ENCODE measurements around the gene CRB1.

Gene CRB1

DNA sequence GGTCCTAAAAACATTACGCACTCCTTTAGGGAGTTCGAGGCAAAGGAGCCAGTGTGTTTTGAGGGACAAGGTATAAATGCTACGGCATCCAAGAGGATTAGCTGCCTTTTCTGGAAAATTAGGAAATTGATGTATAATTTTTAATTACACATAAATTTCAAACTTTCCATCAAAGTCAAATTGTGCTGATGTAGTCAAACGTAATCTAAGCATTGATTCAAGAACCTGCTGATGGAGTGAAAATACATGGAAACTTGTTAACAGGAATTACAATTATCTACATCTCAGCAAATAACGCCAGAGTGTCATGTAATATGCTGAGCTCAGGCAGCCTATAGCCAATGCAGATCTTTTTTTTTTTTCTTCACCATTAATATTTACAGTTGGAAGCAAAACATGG is 194.5 kb downstream of the CRB1 start:
- CTCF ChIA-PET = no interaction called here
- POLR2A ChIA-PET = no interaction called here
- TF ChIP-seq, protein P1, sequence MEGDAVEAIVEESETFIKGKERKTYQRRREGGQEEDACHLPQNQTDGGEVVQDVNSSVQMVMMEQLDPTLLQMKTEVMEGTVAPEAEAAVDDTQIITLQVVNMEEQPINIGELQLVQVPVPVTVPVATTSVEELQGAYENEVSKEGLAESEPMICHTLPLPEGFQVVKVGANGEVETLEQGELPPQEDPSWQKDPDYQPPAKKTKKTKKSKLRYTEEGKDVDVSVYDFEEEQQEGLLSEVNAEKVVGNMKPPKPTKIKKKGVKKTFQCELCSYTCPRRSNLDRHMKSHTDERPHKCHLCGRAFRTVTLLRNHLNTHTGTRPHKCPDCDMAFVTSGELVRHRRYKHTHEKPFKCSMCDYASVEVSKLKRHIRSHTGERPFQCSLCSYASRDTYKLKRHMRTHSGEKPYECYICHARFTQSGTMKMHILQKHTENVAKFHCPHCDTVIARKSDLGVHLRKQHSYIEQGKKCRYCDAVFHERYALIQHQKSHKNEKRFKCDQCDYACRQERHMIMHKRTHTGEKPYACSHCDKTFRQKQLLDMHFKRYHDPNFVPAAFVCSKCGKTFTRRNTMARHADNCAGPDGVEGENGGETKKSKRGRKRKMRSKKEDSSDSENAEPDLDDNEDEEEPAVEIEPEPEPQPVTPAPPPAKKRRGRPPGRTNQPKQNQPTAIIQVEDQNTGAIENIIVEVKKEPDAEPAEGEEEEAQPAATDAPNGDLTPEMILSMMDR (IDR thresholded peaks at IDR 0.05; ENCODE audit: control extremely low read depth, extremely low read depth, low read depth, missing control alignments) = no peak

DNA sequence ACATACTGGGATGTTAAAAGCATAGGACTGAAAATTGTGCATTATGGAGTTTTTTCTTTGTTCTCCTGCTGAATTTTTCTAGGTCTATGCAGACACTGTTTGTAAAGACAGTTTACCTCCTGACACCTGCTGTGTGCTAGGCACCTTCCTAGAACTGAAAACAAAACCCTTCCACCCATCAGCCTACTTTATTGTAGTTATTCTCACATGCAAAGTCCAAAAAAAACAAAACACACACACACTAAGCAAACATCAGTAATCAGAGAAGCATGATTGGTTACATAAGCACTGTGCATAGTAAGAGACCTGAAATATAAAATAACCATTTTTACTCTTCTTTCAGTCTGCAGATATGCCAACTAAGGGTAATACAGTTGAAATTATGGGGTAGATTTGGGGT is 195.1 kb downstream of the CRB1 start:
- POLR2A ChIA-PET = no interaction called here
- CTCF ChIA-PET = no interaction called here
- no peak for DNase-seq (ENCODE audit: extremely low spot score)
- TF ChIP-seq, protein P1 (IDR thresholded peaks at IDR 0.05; ENCODE audit: control extremely low read depth, extremely low read depth, low read depth, missing control alignments) = no peak

More for the DNA sequence above, 194.5 kb downstream of the CRB1 start:
- DNase-seq (ENCODE audit: extremely low spot score) = no peak

DNA sequence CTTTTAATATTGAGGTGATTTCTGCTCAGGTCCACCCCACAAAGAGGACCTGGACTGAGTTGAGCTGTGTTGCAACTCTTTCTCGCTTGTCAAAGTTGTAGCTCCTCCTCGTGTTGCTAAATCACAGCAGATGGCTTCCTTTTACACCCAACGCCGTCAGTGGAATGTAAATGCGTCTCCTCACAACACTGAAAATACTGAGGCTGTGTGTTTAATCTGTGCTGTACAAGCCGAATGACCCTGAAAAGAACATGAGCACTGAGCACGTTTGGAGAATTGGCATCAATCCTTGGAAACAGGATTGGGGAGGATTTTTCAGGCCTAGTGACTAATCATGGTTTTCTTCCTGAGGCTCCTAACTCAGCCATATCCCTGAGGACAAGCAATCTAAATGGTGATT is 196.0 kb downstream of the CRB1 start:
- ChIA-PET CTCF (no interaction called here), POLR2A (no interaction called here)
- TF ChIP-seq, protein P1 (IDR thresholded peaks at IDR 0.05; ENCODE audit: control extremely low read depth, extremely low read depth, low read depth, missing control alignments) = no peak
- DNase-seq (ENCODE audit: extremely low spot score) = no peak

DNA sequence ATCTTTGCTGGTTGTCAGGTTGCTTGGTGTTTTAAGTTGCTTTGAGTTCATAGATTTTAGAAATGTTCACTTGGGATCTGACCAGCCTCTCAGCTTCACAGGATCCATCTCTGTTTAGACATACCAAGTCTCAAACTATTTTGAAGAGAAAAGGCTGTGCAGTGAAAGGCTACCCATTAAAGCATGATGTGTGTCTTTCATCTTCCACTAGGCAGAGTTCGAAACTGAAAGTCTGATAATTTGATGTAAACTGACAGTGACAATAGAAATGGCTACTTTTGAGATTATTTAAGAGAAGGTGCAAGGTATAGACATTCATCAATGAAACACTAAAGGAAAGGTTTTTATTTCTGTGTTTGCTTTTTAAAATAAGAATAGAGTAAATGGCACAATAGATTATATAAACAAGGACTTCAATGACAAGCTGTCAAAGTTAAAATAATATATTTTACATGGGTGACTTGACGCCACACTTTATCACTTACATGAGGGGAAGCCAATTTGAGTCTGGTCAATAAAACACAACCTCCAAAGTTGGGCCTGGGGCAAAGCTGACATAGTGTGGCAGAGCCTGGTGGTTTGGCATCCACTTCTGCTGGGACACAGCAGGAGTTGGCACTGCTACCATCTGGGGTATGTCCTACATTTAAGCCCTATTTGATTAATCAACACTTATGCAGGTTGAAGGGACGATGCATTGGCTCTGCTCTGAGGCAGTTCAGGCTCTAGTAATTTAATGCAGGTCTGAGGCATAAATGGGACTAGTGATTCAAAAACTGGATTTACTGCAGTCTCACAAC is 197.7 kb downstream of the CRB1 start:
- POLR2A ChIA-PET = no interaction called here
- CTCF ChIA-PET = interaction anchor here (1.8 kb wide), 1 partner anchor 8 kb away, joined by 5 read pairs; no protein-coding TSS in a partner anchor
- TF ChIP-seq, protein P1 (IDR thresholded peaks at IDR 0.05; ENCODE audit: control extremely low read depth, extremely low read depth, low read depth, missing control alignments) = no peak
- DNase-seq (ENCODE audit: extremely low spot score) = no peak

DNA sequence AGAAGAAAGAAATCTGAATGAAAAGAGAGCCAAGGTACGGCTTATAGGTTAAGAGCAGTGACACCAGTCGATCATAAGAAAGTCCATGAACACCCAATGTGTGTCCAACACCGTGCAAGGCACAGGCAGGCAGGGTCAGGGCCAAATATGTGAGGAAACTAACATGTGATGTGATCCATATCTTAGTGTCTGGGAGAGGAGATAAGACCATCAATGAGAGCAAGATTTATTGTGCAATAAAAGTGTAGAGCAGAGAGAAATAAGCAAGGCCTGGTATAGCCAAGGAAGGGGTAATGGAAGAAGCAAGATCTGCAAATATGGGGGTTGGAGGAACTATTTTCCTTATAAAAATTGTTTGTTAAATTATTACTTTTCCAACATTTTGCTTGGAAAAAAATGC is 198.8 kb downstream of the CRB1 start:
- no peak for DNase-seq (ENCODE audit: extremely low spot score)
- TF ChIP-seq, protein P1 (IDR thresholded peaks at IDR 0.05; ENCODE audit: control extremely low read depth, extremely low read depth, low read depth, missing control alignments) = no peak
- CTCF ChIA-PET = interaction anchor here (1.8 kb wide), 1 partner anchor 9 kb away, joined by 5 read pairs; no protein-coding TSS in a partner anchor

DNA sequence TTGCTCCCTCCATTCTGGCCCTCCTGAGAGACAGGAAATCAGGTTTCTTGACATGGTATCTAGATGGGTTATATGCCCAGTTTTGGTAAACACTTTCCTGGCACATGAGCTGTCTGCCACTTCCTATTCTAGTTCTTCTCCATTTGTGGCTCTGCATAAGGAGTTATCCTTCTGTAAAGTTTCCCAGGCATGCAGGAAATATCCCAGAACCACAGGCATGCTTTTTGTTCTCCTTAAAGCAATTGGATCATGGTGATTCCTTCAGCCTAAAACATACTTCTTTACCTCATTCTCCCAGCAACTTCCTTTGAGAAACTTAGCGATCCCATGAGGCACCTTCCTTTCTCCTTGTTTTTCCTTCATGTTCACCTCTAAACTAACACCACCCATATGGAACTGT is 199.8 kb downstream of the CRB1 start:
- ChIA-PET CTCF (no interaction called here), POLR2A (no interaction called here)
- TF ChIP-seq, protein P1 (IDR thresholded peaks at IDR 0.05; ENCODE audit: control extremely low read depth, extremely low read depth, low read depth, missing control alignments) = no peak
- DNase-seq (ENCODE audit: extremely low spot score) = no peak

More for the DNA sequence above, 198.8 kb downstream of the CRB1 start:
- POLR2A ChIA-PET = no interaction called here
